NAMALWA (cell line): ENCODE results near the gene TREH.
"Not testable (repeated sequence)": the region's sequence is repeated elsewhere in the genome, so short reads cannot be mapped to it uniquely, and the experiment has no call there.

Experiments
- DNase-seq: peaks from one replicate; pipeline ENCODE4 v3.0.0-alpha.2; 2015; ENCODE audit warnings: low spot score

Gene TREH

DNA sequence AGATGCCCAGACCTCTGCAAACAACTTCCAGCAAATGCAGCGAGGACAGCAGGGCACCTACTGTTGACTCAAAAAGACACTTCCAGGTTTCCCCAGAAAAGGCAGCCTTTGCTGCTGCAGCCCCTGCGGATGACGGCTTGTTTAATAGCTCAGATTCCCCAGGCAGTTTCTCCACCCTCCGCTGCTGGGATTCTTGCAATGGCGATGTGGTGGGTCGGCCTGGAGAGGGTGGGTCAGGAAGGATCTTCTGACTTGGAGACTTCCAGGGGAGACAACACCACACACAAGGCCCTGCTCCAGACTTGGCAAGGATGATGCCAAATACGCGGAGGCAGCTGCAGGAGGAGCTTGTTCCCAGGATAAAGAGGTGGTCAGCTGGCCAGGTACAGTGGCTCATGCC lies 17.9 kb upstream of the TREH start:
- no peak for DNase-seq

DNA sequence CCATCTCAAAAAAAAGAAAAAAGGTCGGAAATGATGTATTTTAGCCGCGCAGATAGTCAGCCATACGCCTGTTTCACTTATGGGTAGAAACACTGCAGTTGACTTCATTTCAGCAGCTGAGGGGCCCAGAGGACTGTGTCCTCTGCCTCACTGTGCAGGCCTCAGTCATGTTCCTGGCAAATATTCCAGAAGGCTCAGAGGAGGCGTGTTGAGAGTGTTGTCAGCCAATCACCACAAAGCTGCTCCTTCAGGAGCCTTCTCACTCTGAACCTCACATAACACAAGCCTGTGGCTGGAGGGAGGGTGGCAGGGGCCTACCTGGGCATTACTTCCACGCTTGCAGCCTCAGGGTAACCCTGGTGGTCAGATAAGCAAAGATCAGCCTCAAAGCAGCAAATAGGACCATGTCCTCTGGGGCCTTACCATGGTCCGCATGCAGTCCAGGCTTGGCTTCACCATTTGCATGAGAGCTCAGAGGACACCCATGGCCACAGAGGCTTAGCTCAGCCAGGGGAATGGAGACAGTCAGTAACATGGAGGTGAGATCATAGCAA lies 17.3 kb upstream of the TREH start:
- DNase-seq = no peak

DNA sequence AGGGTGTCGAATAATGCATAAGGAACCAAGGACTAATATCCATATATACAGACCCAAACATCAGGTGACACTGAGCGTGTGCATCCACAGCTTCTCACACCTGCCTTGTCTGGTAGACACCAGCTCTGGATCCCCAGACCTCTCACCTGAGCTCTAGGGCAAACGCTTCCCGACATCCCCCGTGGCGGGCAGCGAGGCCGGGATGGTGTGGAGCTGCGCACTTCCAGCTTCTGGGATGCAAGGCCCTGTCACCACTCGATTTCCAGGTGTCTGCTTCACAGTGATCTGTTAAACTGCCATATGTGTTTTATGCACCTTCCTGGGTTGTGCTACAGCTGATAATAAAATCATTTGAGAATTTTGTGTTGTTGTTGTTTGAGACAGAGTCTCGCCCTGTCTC lies 15.3 kb upstream of the TREH start:
- DNase-seq = no peak

DNA sequence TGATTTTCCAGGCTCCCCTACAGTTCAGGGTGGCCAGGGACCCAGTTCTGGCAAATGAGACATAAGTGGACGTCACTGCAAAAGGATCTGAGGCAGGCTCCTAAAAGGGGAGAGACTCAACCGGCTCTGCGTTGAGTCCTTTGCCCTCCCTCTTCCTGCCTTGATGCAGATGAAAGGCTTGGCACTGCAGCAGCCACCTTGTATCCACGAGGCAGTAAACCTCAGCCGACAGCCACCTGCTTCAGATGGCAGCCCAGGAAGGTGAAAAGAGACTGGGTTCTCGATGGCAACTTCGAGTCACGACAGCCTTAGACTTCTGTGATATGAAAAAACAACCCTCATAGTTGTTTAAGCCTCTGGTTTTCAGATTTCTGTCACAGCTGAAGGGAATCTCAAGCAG lies 14.7 kb upstream of the TREH start:
- DNase-seq = no peak

DNA sequence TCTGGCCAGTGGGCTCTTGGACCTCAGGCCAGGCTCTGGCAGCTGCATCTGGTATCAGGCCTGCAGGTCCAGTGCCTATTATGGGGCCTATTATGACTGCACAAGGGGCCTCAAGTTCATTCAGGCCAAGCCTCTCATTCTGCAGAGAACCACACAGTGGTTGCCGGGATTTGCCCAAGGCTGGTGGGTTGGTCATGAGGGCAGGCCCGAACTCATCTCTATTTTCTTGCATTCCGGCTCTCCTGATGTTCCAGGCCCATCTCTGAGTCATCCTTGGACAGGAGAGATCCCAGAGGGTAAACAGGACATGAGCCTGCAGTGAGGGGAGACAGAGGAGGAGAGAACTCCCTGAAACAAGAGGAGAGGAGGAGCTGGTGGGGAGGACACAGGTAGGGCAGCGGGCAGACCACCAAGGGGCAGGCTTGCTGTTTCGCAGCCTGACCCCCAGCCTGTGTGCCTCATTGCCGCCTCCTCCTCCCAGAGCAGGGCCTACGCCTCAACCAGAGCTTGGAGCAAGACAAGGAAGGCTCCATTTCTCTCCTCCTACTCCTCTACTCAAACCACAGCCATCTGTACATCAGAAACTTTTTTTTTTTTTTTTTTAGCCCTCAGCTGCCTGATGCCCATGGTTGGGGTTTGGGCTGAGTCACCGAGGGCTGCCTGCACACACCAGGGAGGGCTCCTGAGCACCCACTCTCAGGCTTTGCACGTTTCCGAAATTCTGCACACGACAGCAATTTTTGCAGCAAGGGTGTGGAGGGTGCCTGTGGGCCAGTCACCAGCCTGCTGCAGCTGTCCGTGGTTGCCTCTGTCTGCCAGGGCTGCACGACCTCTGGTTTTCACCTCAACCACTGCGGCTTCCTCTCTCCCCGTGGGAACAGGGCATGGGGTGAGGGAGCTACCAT lies 12.7 kb upstream of the TREH start:
- DNase-seq = no peak

DNA sequence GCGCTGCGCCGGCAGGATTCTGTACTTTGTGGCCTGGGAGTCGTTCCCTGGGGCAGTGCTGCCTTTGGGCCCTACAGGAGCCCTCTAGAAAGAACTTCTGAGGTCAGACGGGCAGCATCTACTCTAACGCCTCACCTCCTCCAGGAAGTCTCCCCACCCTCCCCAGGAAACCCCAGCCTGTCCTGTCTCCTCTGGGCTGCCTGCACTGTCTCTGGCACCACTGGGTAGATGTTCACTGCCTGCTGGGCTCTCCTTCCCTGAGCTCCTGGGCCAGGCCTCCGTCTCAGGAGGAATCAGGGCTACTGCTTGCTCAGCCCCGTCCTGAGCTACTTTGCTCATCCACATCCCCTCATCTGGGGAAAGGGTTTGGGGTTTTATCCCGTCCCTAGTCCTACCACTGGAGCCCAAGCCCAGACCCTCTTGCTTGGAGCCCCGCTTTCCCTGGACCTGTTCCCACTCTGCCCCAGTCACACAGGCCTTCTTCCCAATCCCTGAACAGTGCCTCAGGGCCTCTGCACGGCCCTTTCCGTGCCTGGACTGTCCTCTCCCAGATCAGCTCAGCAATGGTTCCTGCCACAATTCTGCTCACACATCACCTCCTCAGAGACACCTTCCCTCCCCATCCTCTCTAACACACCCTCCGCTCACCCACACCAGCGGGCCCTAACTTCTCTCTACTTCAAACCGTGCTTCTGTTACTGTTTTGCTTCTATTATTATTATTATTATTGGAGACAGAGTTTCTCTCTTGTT lies 11.3 kb upstream of the TREH start:
- DNase-seq = no peak

DNA sequence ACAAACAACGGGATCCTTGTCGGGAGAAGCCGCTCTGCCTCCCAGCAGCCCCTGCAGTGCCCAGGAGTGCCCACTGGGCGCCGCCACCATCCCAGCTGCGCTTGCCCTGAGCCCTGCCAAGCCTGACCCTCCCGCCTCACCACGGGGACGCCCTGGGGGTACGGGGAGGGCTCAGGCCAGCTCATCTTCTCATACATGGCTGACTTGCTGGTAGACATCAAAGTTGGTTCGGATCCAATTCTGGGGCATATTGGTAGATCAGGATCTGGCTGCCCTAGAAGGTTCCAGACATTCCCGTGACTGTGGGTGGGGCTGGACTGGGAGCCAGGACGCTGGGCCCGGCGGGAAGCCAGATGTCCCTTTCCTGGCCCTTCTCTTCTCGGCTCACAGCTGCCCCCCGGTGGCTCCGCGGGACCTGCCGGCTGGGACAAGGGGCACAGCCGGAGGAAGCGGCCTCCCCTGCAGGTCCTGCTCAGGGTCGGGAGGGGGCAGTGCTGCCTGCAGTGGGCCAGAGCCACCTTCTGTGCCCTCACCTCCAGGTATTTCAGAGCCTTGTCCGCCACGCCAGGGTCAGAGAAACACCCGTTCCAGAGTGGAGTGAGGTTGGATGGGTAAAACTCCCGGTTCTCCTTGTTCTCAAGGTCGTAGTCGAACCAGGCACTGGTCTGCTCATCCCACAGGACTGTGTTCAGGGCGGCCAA lies 10.6 kb upstream of the TREH start:
- DNase-seq = peak; percentile 87

DNA sequence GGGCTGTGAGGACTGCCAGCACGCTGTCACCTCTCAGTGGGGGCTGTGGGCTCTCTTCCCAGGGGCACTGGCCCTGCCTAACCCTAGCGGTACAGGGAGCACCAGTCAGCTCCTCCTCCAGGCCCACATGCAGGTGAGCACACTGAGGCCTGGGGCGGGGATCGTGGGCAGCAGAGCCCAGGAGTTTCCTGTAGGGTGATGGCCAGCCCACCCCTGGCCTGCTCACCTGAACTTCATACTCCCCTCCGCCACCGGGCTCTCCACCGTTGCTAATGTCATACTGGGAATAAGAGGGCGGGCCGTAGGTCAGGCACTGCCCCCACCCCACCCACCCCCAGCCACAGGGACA lies 10.0 kb upstream of the TREH start:
- DNase-seq = no peak

DNA sequence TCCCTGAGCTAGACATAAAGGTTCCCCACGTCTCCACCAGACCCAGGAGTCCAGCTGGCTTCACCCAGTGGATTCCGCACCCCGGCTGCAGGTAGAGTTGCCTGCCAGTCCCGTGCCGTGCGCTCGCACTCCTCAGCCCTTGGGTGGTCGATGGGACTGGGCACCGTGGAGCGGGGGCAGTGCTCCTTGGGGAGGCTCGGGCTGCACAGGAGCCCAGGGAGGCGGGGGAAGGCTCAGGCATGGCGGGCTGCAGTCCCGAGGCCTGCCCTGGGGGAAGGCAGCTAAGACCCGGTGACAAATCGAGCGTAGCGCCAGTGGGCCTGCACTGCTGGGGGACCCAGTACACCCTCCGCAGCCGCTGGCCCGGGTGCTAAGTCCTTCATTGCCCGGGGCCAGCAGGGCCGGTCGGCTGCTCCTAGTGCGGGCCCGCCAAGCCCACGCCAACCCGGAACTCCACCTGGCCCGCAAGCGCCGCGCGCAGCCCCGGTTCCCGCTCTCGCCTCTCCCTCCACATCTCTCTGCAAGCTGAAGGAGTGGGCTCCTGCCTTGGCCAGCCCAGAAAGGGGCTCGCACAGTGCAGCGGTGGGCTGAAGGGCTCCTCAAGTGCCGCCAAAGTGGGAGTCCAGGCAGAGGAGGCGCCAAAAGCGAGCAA lies 9.5 kb upstream of the TREH start:
- no peak for DNase-seq

DNA sequence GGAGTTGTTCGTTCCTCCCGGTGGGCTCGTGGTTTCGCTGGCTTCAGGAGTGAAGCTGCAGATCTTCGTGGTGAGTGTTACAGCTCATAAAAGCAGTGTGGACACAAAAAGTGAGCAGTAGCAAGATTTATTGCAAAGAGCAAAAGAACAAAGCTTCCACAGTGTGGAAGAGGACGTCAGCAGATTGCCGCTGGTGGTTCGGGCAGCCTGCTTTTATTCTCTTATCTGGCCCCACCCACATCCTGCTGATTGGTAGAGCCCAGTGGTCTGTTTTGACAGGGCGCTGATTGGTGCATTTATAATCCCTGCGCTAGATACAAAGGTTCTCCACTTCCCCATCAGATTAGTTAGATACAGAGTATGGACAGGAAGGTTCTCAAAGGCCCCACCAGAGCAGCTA lies 8.9 kb upstream of the TREH start:
- DNase-seq = not testable (repeated sequence)

DNA sequence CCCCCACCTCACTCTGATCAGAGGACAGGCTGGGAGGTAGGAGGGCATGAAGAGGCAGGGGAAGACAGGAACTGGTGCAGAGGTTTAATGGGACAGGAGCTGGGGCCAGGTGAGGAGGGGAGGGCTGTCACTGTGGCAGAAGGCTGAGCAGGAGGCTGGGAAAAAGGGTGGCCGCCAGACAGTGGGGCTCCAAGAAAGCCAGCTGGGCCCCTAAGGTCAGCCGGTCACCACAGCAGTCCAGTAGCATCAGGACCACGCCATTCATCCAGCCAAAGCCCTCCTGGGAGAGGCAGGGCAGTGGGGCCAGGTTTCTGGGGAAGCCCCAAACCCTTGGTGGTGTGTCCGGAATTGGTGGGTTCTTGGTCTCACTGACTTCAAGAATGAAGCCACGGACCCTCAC lies 8.5 kb upstream of the TREH start:
- DNase-seq = no peak

DNA sequence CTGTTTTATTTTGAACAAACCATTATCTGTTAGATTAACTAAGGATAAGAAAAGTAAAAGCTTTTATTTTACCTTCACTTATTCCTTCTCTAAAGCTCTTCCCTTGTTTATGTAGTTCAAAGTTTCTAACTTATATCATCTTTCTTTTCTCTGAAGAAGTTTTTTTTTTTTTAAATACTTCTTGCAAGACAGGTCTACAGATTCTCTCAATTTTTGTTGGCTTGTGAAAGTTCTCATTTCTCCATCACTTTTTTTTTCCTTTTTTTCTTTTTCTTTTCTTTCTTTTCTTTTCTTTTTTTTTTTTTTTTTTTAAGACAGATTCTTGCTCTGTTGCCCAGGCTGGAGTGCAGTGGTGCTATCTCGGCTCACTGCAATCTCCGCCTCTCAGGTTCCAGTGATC lies 4.7 kb upstream of the TREH start:
- DNase-seq = no peak

DNA sequence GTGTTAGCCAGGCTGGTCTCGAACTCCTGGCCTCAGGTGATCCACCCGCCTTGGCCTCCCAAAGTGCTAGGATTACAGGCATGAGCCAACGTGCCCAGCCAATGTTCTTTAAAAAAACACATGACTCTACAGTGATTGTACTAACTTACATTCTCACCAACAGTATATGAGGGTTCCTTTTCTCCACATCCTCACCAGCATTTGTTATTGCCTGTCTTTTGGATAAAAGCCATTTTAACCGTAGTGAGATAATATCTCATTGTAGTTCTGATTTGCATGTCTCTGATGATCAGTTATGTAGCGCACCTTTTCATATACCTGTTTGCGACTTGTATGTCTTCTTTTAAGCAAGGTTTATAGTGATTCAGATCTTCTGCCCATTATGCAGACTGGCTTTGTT lies 3.5 kb upstream of the TREH start:
- DNase-seq = not testable (repeated sequence)

DNA sequence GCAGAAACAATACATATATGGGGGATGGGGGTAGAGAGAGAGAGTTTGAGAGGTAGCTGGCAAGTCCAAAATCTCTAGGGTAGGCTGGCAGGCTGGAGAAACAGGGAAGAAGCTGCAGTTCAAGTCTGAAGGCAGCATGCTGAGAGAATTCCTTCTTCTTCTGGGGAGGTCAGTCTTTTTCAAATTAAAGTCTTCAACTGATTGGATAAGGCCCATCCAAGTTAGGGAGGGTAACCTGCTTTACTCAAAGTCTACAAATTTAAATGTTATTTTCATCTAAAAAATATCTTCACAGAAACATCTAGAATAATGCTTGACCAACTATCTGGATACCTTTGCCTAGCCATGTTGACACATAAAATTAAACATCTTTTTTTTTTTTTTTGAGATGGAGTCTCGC lies 2.9 kb upstream of the TREH start:
- DNase-seq = no peak

DNA sequence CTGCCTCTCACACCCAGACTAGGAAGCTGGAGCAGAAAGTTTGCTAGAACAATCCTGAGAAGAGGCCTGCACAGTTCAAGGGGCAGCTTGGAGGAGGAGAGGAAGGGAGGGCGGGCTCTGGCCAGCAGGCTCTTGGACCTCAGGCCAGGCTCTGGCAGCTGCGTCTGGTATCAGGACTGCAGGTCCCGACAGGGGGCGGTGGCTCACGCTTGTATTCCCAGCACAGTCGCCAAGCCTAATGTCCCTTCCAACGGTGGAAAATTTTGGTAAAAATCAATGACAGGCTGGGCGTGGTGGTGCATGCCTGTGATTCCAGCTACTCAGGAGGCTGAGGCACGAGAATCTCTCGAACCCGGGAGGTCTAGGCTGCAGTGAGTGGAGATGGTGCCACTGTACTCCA lies 542 bp downstream of the TREH start:
- not testable (repeated sequence) for DNase-seq

DNA sequence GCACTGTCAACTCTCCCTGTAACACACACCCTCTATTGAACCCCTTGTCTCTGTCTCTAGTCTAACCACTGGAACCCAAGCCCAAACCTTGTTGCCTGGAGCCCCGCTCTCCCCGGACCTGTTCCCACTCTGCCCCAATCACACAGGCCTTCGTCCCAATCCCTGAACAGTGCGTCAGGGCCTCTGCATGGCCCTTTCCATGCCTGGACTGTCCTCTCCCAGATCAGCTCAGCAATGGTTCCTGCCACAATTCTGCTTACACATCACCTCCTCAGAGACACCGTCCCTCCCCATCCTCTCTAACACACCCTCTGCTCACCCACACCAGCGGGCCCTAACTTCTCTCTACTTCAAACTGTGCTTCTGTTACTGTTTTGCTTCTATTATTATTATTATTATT lies 1.5 kb downstream of the TREH start:
- DNase-seq = no peak

DNA sequence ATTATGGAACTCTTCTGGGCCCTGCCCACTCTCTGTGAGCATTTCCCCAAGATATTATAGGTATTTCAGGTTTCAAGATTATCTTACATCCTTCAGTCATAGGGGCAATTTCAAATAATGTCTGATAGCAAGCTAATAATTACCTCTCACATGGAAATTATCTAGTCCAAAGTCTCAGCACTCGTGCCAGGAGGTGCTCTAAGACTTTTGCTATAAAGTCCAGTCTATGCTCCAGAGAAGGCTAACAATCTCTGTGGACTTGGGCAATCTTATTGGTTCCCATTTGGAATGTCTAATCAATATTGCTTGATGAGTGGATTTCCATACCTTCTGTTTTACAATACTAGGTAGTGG lies 5.4 kb downstream of the TREH start:
- no peak for DNase-seq

DNA sequence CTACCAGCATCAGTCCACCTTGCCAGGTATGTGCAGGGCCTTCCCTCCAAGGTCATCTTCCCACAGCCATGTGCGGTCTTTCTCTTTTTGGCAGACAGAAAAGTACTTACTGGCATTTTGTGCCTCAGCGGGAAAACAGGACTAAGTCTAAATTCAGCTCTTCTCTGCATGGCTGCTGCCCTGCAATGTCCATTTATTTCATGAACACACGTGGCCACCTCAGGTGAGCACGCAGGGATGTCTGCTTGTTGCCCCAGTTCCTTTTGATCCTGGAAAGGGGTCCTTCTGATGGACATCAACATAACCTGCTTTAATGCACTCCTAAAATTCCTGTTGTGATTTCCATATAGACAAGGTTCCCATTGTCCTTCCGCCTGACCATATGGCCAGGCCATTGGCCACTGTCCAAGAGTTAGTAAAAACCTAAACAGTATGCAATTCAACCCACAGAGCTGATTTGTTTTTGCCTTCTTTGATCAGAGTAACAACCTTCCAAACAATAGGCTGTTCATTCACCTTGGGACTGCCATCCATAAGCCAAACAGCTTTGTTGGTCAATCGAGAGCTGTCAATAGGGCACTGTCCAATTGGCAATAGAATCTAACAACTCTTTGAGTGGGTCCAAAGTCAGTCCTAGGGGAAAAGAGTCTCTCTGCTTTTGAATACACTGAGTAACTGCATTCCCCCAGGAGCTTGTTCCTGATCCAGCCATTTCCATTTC lies 5.9 kb downstream of the TREH start:
- no peak for DNase-seq

DNA sequence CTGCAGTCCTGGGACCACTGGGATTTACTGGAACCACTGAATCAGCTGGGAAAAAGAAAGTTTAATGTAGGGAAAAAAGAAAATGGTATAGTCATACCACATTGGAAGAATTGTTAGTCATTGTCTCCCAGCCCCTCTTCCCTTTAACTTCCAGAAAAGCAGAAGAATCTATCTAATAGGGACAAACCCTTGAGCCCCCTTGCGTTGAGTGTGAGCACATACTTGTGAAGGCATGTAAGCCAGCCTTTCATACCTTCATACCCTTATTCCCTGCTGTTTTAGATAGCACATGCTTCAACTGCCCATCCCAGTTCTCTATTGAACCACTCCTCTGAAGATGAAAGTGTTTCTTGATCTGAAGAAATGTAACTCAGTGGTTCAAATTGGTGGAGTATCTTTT lies 6.6 kb downstream of the TREH start:
- DNase-seq = no peak

DNA sequence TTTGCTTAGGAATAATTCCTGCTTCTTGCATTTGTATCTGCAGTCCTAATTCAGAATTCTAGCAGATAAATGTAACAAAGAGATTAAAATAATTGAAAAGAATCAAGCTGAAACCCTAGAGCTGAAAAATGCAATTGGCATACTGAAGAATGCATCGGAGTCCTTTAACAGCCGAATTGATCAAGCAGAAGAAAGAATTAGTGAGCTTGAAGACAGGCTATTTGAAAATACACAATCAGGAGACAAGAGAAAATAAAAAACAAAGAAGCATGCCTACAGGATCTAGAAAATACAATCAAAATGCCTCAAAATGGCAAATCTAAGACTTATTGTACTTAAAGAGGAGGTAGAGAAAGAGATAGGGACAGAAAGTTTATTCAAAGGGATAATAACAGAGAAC lies 8.2 kb downstream of the TREH start:
- DNase-seq = no peak

DNA sequence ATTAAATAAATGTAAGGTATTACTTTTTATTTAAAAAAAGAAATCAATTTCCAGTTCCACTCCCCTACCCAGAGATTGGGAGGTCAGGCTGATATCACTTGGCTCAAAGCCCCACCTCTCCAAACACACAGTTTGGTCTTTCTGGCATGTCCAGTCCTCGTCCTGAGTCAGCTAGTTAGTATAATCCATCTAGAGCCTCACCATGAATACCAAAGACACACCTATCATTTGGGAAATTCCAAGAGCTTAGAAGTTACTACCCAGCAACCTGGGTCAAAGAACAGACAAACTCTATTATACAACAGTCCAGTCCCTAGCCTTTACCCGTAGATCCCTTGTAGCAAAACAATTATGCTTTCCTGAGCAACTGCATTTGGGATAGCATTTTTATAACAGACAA lies 9.4 kb downstream of the TREH start:
- no peak for DNase-seq

DNA sequence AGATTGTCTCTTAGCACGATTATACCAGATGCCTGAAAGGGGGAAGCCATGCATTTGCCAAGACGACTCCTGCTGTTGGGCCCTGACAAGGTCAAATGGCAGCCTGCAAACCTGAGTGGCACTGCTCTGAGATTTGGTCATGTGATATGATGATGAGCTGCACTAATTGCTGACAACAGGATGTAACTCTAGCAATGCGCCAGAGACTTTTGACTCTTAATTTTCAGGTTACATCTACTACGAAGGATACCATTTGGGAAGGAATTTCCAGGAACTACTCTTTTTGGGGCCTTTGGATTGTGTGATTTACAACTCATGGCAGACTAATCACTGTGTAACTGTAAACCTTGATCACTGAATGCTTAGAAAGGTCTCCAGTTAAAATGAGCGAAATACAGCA lies 13.1 kb downstream of the TREH start:
- no peak for DNase-seq
